Embryonic facial prominence (tissue), 1 donor: ENCODE measurements around the gene KIRREL3.
"Not testable (repeated sequence)": the region's sequence is repeated elsewhere in the genome, so short reads cannot be mapped to it uniquely, and the experiment has no call there.

Experiments used
- DNase-seq: peaks from one replicate; pipeline ENCODE4 v3.0.0-alpha.2; 2016; ENCODE audit errors: extremely low spot score

Gene KIRREL3

GRCh38 chr11:126384449-126385070 is 616.0 kb downstream of the KIRREL3 start:
- DNase-seq, result no peak

- DNase-seq, result no peak
Observed at GRCh38 chr11:126383339-126384335, 616.9 kb downstream of the KIRREL3 start.

GRCh38 chr11:126382641-126383040 is 617.9 kb downstream of the KIRREL3 start:
- DNase-seq, result not testable (repeated sequence)

- not testable (repeated sequence) for DNase-seq
Observed at GRCh38 chr11:126381960-126382359, 618.6 kb downstream of the KIRREL3 start.

- no peak for DNase-seq
Observed at GRCh38 chr11:126380909-126381308, 619.7 kb downstream of the KIRREL3 start.

- DNase-seq, result no peak
Observed at GRCh38 chr11:126378763-126379162, 621.8 kb downstream of the KIRREL3 start.

- DNase-seq, result no peak
Observed at GRCh38 chr11:126375726-126376125, 624.8 kb downstream of the KIRREL3 start.

- DNase-seq, result not testable (repeated sequence)
Observed at GRCh38 chr11:126374562-126375300, 625.8 kb downstream of the KIRREL3 start.

- DNase-seq, result not testable (repeated sequence)
Observed at GRCh38 chr11:126373389-126374066, 627.0 kb downstream of the KIRREL3 start.
